Activated T-helper 17 cell treated with anti-CD3 and anti-CD28 coated beads, Interleukin-2, amount 50 U/mL, for 72 hours (primary cell): ENCODE measurements around the gene P2RX7. TPM values are rescaled to one million over a fixed set of nuclear protein-coding genes. Genes with fewer than 3 reads are reported as not detected.

Experiments
- ATAC-seq: fragments of 150-1000 bp; cut with Tn5 transposase; replicated peaks from 2 replicates; pipeline ENCODE4 v1.10.0; 2021; ENCODE audit warnings: mild to moderate bottlenecking, moderate library complexity
- H3K27ac Mint-ChIP-seq: one replicate; pipeline ENCODE4 v1.8.0; 2022; ENCODE audit warnings: mixed read lengths
- H3K27me3 Mint-ChIP-seq: one replicate; pipeline ENCODE4 v1.8.0; 2022; ENCODE audit warnings: mixed read lengths
- H3K36me3 Mint-ChIP-seq: one replicate; pipeline ENCODE4 v1.8.0; 2022; ENCODE audit warnings: low read depth, mild to moderate bottlenecking, mixed read lengths
- H3K4me1 Mint-ChIP-seq: one replicate; pipeline ENCODE4 v1.8.0; 2022; ENCODE audit warnings: mixed read lengths
- H3K4me3 Mint-ChIP-seq: one replicate; pipeline ENCODE4 v1.8.0; 2022; ENCODE audit warnings: mild to moderate bottlenecking, mixed read lengths
- H3K9me3 Mint-ChIP-seq: one replicate; pipeline ENCODE4 v1.8.0; 2022; ENCODE audit warnings: mixed read lengths
- total RNA-seq, 2 donors: library from RNA; stranded (reverse); gene quantifications; one replicate each; pipeline ENCODE4 v1.2.3, GENCODE V29; 2022

Gene P2RX7
- total RNA-seq, 2 donors from 2014 or later: 3.8 to 6.4 TPM

DNA sequence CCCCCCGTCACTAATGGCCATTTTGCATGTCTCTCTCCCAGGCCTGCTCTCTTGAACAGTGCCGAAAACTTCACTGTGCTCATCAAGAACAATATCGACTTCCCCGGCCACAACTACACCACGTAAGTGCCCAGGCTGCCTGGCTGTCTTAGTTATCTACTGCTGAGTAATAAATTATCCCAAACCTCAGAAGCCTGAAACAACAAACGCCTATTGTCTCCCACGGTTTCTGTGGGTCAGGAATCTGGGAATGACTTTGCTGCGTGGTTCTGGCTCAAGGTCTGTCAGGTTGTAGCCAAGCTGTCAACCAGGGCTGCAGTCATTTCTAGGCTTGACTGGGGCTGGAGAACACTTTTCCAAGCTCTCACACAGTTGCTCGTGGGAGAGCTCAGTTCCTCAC is 32.6 kb downstream of the P2RX7 start:
- Mint-ChIP-seq H3K4me1 (no peaks in the 10 kb centered on the region), H3K9me3 (no peaks in the 10 kb centered on the region), H3K27ac (no peak overlapping the region), H3K27me3 (no peaks in the 10 kb centered on the region), H3K36me3 (peaks cover 17% of the 10 kb centered on the region), H3K4me3 (no peak overlapping the region)
- no peak for ATAC-seq

DNA sequence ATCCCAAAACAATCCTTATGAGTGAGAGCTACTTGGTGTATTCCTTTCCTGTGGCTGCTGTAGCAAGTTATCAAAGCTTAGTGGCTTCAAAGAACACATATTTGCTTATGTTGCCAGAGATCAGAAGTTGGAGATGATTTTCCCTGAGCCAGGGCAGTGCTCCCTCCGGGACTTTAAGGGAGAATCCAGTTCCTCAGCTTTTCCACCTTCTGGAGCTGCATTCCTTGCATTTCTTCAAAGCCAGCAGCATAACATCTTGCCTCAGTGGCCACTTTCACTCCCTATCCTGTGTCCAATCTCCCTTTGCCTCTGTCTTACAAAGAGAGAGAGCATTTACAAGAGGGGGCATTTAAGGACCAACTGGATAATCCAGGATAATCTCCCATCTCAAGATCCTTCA is 33.7 kb downstream of the P2RX7 start:
- H3K27ac Mint-ChIP-seq: no peak overlapping the region
- no peak for ATAC-seq
- peaks cover 17% of the 10 kb centered on the region for H3K36me3 Mint-ChIP-seq
- H3K4me1 Mint-ChIP-seq: no peaks in the 10 kb centered on the region
- H3K4me3 Mint-ChIP-seq: no peak overlapping the region
- H3K27me3 Mint-ChIP-seq: no peaks in the 10 kb centered on the region
- H3K9me3 Mint-ChIP-seq: no peaks in the 10 kb centered on the region

DNA sequence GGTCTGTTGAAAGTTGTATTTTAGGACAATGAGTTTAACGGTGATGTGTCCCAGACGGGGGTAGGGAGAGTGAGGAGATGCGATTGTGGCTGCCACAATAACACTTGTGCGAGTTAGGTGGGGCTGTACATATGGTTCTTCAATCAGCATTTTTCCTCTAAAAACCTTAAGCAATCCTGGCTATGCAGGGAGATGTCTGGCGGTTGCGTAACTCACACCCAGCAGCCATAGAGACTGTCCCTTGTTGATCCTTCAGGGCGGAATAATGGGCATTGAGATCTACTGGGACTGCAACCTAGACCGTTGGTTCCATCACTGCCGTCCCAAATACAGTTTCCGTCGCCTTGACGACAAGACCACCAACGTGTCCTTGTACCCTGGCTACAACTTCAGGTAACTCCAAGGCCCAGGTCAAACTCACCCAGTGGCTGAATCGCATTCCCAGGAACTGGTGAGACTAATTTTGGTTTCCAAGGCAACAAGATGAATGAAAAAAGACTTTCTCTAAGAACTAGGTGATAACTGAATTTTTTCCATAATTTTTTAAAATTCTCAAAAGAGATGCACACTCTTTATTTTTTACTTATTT is 34.6 kb downstream of the P2RX7 start:
- ATAC-seq: no peak
- no peaks in the 10 kb centered on the region for H3K9me3 Mint-ChIP-seq
- H3K4me1 Mint-ChIP-seq: no peaks in the 10 kb centered on the region
- H3K27me3 Mint-ChIP-seq: no peaks in the 10 kb centered on the region
- H3K27ac Mint-ChIP-seq: no peak overlapping the region
- peaks cover 17% of the 10 kb centered on the region for H3K36me3 Mint-ChIP-seq
- no peak overlapping the region for H3K4me3 Mint-ChIP-seq

DNA sequence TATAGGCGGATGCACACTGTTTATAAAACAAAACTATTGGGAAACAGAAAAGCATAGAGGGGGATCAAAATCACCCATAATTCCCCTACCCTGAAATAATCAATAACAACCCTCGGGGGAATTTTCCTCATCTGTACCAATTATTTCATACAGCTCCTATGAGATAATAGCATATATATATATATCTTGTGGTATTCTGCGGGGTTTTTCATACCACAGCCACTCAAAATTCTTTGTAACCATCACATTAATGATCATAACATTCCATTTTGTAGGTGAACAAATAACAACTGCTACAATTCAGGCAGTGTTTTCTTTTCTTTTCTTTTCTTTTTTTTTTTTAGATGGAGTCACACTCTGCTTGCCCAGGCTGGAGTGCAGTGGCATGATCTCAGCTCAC is 35.3 kb downstream of the P2RX7 start:
- Mint-ChIP-seq H3K36me3 (peaks cover 17% of the 10 kb centered on the region), H3K4me3 (no peak overlapping the region), H3K4me1 (no peaks in the 10 kb centered on the region), H3K27ac (no peak overlapping the region), H3K27me3 (no peaks in the 10 kb centered on the region), H3K9me3 (no peaks in the 10 kb centered on the region)
- no peak for ATAC-seq

DNA sequence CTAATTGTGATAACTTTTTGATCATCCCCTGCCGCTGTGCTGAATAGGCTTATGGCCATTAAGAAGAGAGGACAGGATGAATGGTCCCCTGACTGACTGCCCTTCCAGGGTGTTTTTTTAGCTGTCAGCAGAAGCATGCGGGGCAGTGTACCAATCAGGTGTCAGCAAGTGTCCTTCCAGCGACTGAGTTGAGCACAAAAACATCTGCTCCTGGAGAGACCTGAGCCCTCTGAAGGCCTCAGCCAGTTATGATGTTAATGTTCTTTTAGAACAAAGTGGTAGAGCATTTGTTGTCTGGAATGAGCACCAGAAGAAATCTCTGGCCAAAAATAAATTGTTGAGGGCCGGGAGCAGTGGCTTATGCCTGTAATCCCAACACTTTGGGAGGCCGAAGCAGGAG is 37.5 kb downstream of the P2RX7 start:
- no peaks in the 10 kb centered on the region for H3K4me1 Mint-ChIP-seq
- H3K27me3 Mint-ChIP-seq: no peaks in the 10 kb centered on the region
- H3K27ac Mint-ChIP-seq: no peak overlapping the region
- ATAC-seq: no peak
- no peaks in the 10 kb centered on the region for H3K9me3 Mint-ChIP-seq
- no peak overlapping the region for H3K4me3 Mint-ChIP-seq
- peaks cover 17% of the 10 kb centered on the region for H3K36me3 Mint-ChIP-seq

DNA sequence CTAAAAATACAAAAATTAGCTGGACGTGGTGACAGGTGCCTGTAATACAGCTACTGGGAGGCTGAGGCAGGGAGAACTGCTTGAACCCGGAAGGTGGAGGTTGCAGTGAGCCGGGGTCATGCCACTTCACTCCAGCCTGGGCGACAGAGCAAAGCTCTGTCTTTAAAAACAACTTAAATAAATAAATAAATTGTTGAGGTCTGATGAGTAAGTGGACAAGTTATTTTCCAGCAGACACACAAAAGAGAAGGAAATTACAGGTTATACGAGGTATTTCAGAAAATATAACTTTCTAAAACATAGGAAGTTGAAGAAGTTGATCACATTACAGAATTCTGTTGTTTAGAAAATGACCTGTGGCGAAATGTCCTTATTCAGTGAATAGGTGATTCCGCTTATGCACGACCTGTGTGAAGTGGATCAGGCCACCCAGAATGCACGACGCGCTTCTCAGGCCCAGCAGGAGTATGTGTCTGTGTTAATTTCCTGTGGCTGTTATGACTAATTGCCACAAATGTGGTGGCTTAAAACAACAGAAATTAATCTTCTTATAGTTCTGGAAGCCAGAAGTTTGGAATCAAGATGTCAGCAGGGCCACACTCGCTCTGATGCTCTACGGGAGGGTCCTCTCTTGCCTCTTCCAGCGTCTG is 38.1 kb downstream of the P2RX7 start:
- peak; percentile 71 for ATAC-seq
- Mint-ChIP-seq H3K27ac (peak overlapping the region; percentile 59), H3K4me3 (no peak overlapping the region), H3K4me1 (no peaks in the 10 kb centered on the region), H3K27me3 (no peaks in the 10 kb centered on the region), H3K9me3 (no peaks in the 10 kb centered on the region), H3K36me3 (peaks cover 11% of the 10 kb centered on the region)

DNA sequence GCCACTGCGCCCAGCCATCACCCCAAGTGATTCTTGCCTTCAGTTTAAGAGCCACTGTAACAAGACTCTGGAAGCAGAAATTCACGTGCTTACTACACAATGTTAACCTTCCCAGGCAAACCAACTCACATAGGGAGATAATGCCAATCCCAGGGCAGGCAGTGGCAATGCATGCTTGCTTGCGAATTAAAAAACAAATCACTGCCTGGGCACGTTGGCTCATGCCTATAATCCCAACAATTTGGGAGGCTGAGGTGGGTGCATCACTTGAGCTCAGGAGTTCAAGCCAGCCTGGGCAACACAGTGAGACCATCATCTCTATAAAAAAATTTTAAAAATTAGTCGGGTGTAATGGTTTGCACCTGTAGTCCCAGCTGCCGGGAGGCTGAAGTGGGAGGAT is 39.5 kb downstream of the P2RX7 start:
- H3K4me1 Mint-ChIP-seq: no peaks in the 10 kb centered on the region
- no peaks in the 10 kb centered on the region for H3K9me3 Mint-ChIP-seq
- H3K27me3 Mint-ChIP-seq: no peaks in the 10 kb centered on the region
- no peak for ATAC-seq
- H3K4me3 Mint-ChIP-seq: no peak overlapping the region
- peaks cover 8% of the 10 kb centered on the region for H3K36me3 Mint-ChIP-seq
- no peak overlapping the region for H3K27ac Mint-ChIP-seq

DNA sequence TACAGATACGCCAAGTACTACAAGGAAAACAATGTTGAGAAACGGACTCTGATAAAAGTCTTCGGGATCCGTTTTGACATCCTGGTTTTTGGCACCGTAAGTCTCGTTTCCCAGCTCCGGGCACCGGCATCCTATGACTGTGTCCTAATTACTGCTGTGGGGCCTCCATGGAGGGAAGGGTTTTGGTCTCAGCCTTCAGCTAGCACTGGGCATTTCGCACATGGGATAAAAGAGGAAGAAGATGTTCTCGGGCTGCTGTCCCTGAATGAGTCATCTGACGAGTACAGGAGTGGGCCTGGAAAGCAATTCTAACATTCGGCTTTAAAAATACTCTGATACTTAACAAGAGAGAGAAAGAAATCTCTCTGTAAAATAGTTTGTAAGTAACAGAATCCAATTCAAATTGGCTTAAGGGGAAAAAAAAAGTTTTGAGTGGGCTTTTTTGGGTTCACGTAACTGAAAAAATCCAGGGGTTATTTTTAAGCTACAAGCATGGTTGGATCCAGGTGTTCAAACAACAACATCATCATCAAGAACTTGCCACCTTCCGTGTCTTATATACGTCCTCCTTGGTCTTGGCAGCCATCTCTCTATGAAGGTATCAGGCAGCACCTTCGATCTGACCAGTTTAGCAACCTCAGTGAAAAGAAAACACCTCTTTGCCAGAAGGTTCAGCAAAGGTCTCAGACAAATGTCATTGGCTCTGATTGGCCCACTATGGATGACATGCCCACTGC is 42.9 kb downstream of the P2RX7 start:
- H3K27me3 Mint-ChIP-seq: no peaks in the 10 kb centered on the region
- H3K27ac Mint-ChIP-seq: no peak overlapping the region
- H3K9me3 Mint-ChIP-seq: no peaks in the 10 kb centered on the region
- H3K4me1 Mint-ChIP-seq: no peaks in the 10 kb centered on the region
- H3K36me3 Mint-ChIP-seq: no peaks in the 10 kb centered on the region
- no peak overlapping the region for H3K4me3 Mint-ChIP-seq
- no peak for ATAC-seq

DNA sequence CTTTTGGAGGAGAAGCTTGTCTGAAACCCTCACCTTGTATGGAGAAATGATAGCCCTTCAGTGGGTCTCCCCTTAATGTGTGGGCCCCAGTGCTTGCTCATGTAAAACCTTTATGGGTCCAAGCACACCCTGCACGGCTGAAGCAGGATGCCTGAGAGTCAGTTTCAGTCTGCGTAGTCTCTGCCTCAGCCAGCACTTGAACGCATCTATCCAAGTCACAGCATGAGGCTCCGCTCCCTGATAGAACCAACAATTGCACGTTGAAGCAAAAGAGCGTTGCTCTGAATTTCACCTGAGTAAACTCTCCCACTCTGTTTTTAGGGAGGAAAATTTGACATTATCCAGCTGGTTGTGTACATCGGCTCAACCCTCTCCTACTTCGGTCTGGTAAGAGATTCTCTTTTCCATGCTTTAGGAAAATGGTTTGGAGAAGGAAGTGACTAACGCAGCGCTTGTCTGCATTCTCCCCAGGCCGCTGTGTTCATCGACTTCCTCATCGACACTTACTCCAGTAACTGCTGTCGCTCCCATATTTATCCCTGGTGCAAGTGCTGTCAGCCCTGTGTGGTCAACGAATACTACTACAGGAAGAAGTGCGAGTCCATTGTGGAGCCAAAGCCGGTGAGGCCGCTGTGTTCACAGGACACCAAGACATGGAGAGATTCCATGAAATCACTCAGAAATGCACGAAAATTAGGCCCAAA is 44.3 kb downstream of the P2RX7 start:
- no peaks in the 10 kb centered on the region for H3K4me1 Mint-ChIP-seq
- H3K27ac Mint-ChIP-seq: no peak overlapping the region
- peaks cover 6% of the 10 kb centered on the region for H3K36me3 Mint-ChIP-seq
- H3K9me3 Mint-ChIP-seq: no peaks in the 10 kb centered on the region
- H3K27me3 Mint-ChIP-seq: no peaks in the 10 kb centered on the region
- no peak for ATAC-seq
- H3K4me3 Mint-ChIP-seq: no peak overlapping the region

DNA sequence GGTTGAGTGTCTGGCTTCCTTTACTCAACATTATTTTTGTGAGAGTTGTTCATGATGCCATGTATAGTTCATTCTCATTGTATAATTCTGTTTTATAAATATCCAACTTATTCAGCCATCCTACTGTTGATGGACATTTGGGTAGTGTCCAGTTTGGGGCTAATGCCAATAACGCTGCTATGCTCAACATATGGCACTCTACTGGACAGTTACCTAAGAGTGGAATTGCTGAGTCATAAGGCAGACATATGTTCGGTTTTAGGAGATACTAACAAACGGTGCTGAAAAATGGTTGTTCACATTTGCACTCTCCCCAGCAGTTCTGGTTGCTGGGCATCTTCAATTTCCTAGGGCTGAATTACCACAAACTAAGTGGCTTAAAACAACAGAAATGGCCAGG is 48.5 kb downstream of the P2RX7 start:
- H3K9me3 Mint-ChIP-seq: no peaks in the 10 kb centered on the region
- H3K4me1 Mint-ChIP-seq: no peaks in the 10 kb centered on the region
- no peak for ATAC-seq
- peaks cover 6% of the 10 kb centered on the region for H3K36me3 Mint-ChIP-seq
- no peak overlapping the region for H3K4me3 Mint-ChIP-seq
- H3K27me3 Mint-ChIP-seq: no peaks in the 10 kb centered on the region
- H3K27ac Mint-ChIP-seq: no peak overlapping the region

DNA sequence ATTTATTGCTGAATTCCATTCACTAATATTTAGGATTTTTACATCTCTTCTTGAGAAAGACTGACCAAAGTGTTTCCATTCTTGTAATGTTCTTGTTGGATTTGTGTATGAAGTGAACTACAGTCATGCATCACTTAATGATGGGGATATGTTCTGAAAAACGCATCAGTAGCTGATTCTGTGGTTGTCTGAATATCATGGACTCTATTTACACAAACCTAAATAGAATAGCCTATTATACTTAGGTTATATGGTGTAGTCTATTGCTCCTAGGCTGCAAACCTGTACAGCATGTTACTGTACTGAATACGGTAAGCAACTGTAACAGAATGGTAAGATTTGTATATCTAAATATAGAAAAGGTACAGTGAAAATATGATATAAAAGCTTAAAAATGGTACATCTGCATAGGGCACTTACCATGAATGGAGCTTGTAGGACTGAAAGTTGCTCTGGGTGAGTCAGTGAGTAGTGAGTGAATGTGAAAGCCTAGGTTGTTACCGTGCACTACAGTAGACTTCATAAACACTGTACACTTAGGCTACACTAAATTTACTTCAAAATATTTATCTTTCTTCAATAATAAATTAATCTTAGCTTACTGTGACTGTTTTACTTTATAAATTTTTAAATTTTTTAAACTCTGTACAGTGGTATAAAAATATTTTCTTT is 49.7 kb downstream of the P2RX7 start:
- H3K4me3 Mint-ChIP-seq: no peak overlapping the region
- peak overlapping the region; percentile 25 for H3K27ac Mint-ChIP-seq
- ATAC-seq: peak; percentile 100
- no peaks in the 10 kb centered on the region for H3K4me1 Mint-ChIP-seq
- H3K36me3 Mint-ChIP-seq: peaks cover 6% of the 10 kb centered on the region
- no peaks in the 10 kb centered on the region for H3K27me3 Mint-ChIP-seq
- H3K9me3 Mint-ChIP-seq: no peaks in the 10 kb centered on the region

DNA sequence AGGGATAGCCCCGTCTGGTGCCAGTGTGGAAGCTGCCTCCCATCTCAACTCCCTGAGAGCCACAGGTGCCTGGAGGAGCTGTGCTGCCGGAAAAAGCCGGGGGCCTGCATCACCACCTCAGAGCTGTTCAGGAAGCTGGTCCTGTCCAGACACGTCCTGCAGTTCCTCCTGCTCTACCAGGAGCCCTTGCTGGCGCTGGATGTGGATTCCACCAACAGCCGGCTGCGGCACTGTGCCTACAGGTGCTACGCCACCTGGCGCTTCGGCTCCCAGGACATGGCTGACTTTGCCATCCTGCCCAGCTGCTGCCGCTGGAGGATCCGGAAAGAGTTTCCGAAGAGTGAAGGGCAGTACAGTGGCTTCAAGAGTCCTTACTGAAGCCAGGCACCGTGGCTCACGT is 51.7 kb downstream of the P2RX7 start:
- no peak overlapping the region for H3K4me3 Mint-ChIP-seq
- H3K27ac Mint-ChIP-seq: no peak overlapping the region
- H3K27me3 Mint-ChIP-seq: no peaks in the 10 kb centered on the region
- no peak for ATAC-seq
- H3K9me3 Mint-ChIP-seq: no peaks in the 10 kb centered on the region
- H3K36me3 Mint-ChIP-seq: peaks cover 6% of the 10 kb centered on the region
- no peaks in the 10 kb centered on the region for H3K4me1 Mint-ChIP-seq

DNA sequence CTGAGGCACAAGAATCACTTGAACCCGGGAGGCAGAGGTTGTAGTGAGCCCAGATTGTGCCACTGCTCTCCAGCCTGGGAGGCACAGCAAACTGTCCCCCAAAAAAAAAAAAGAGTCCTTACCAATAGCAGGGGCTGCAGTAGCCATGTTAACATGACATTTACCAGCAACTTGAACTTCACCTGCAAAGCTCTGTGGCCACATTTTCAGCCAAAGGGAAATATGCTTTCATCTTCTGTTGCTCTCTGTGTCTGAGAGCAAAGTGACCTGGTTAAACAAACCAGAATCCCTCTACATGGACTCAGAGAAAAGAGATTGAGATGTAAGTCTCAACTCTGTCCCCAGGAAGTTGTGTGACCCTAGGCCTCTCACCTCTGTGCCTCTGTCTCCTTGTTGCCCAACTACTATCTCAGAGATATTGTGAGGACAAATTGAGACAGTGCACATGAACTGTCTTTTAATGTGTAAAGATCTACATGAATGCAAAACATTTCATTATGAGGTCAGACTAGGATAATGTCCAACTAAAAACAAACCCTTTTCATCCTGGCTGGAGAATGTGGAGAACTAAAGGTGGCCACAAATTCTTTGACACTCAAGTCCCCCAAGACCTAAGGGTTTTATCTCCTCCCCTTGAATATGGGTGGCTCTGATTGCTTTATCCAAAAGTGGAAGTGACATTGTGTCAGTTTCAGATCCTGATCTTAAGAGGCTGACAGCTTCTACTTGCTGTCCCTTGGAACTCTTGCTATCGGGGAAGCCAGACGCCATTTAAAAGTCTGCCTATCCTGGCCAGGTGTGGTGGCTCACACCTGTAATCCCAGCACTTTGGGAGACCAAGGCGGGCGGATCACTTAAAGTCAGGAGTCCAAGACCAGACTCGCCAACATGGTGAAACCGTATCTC is 52.6 kb downstream of the P2RX7 start:
- no peak for ATAC-seq
- Mint-ChIP-seq H3K36me3 (peaks cover 6% of the 10 kb centered on the region), H3K9me3 (no peaks in the 10 kb centered on the region)

DNA sequence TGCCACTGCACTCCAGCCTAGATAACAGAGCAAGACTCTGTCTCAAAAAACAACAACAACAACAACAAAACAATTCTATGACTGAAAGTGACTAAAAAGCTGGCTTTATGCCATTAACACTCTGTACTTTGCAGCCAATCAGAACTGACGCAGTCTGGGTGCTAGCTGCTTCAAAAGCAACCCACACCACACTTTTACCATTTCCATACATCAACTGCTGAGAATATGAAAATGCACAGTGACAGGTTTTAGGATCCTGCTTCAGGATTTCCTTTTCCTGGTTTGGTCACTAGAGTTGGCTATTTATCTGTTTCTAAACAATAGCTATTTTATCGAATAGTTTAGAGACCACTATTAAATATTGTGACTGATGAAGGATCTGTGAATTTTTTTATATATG is 54.1 kb downstream of the P2RX7 start:
- no peak overlapping the region for H3K27ac Mint-ChIP-seq
- no peaks in the 10 kb centered on the region for H3K4me1 Mint-ChIP-seq
- no peaks in the 10 kb centered on the region for H3K9me3 Mint-ChIP-seq
- ATAC-seq: no peak
- no peaks in the 10 kb centered on the region for H3K27me3 Mint-ChIP-seq
- H3K36me3 Mint-ChIP-seq: no peaks in the 10 kb centered on the region
- no peak overlapping the region for H3K4me3 Mint-ChIP-seq

More for the DNA sequence above, 52.6 kb downstream of the P2RX7 start:
- no peak overlapping the region for H3K4me3 Mint-ChIP-seq
- H3K27me3 Mint-ChIP-seq: no peaks in the 10 kb centered on the region
- no peak overlapping the region for H3K27ac Mint-ChIP-seq
- no peaks in the 10 kb centered on the region for H3K4me1 Mint-ChIP-seq
